Measurements from ENCODE around the gene GRM4.

The GRM4 gene

DNA sequence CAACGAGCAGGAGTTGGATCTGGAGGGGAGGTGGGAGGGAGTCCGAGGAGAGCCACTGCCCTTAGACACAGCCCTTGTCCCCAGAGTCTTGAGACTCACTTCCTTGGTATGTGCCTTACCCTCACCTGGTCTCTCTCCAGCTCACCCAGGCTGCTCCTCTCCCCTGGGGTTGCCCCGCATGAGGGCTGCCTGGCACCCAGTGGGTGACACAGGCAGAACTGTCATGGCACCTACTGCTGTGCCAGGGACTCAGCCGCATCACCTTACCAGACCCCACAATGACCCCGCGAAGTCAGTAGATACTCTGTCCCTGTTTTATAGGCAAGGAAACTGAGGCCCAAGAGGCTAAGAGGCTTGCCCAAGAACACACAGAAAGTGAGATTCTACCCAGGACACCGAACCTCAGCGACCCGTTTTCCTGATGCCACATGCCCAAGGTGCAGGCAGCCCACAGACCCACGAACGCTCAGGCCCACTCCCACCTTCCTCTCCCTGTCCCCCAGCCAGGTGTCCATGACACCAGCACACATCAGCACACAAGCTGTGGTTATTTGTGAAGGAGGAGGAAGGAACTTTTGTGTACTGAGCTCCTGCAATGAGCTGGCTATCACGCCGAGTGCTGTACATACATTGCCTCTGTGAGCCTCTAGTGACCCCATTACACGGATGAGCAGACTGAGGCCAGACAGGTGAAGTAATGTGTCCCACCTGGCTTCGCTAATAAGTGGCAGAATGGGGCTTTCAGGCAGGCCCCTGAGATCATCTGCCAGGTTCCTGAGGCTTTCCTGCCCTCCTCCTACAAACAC is 168.1 kb downstream of the GRM4 start:
- H3K27ac ChIP-seq (ENCODE audit: low read depth, low read length), result no peak overlapping the region
- H3K4me1 ChIP-seq (ENCODE audit: control insufficient read depth in 5 of 5, insufficient read depth in 5 of 5, low read length in 5 of 5), result peaks cover 0 to 4% (median 1%) of the 10 kb centered on the region in 5 donors
- no peaks in the 10 kb centered on the region for H3K9me3 ChIP-seq (ENCODE audit: control insufficient read depth in 5 of 5, low read length in 5 of 5)
- H3K4me3 ChIP-seq (ENCODE audit: low read depth in 1 of 5, low read length in 5 of 5), result no peak overlapping the region
- no peak overlapping the region for H3K9ac ChIP-seq (ENCODE audit: low read length in 5 of 5)
- H3K27me3 ChIP-seq (ENCODE audit: control insufficient read depth in 5 of 5, insufficient read depth in 4 of 5, low read length in 5 of 5), result peaks cover 15 to 28% (median 18%) of the 10 kb centered on the region in 5 donors
- no peaks in the 10 kb centered on the region for H3K36me3 ChIP-seq (ENCODE audit: control insufficient read depth in 5 of 5, insufficient read depth in 5 of 5, low read length in 5 of 5)

DNA sequence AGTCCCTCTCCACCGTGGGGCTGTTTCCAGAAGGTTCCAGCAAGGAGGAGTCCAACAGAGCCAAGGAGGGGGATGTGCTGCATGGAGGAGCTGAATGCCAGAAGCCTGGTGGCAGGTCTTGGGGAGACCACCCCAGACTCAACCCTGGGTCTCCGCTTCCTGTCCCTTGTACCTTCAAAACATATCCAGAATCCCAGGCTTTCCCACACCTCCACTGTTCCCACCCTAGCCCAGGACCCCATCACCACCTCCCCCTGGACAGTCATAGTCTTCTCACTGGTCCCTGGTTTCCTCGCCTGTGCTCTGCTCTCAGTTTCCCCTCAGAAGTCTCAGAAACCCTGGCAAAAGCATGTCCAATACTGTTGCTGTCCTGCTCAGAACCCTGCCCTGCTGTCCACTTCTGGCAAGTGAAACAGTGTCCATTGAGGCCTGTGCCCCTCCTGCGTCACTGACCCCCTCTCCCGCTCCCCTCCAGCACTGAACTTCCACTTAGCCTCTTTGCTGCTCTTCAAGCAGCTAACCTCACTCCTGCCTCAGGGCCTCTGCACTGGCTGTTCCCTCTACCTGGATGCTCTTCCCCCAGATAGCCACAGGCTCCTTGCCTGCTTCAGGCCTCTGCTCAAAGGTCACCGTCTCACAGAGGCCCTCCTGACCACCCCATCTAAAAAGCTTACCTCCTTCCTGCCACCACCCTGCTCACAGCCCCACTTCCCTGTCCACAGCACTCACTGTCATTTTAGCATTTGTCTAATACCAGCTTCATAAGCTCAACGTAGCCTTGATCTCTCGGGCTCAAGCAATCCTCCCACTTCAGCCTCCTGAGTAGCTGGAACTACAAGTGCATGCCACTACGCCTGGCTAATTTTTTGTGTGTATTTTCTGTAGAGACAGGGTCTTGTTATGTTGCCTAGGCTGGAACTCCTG is 169.2 kb downstream of the GRM4 start:
- H3K27ac ChIP-seq (ENCODE audit: low read depth, low read length), result no peak overlapping the region
- H3K4me1 ChIP-seq (ENCODE audit: control insufficient read depth in 5 of 5, insufficient read depth in 5 of 5, low read length in 5 of 5), result no peaks in the 10 kb centered on the region
- no peak overlapping the region for H3K4me3 ChIP-seq (ENCODE audit: low read depth in 1 of 5, low read length in 5 of 5)
- H3K36me3 ChIP-seq (ENCODE audit: control insufficient read depth in 5 of 5, insufficient read depth in 5 of 5, low read length in 5 of 5), result no peaks in the 10 kb centered on the region
- H3K9me3 ChIP-seq (ENCODE audit: control insufficient read depth in 5 of 5, low read length in 5 of 5), result peaks cover 0 to 5% (median 0%) of the 10 kb centered on the region in 5 donors
- no peak overlapping the region for H3K9ac ChIP-seq (ENCODE audit: low read length in 5 of 5)
- peaks cover 15 to 29% (median 18%) of the 10 kb centered on the region in 5 donors for H3K27me3 ChIP-seq (ENCODE audit: control insufficient read depth in 5 of 5, insufficient read depth in 4 of 5, low read length in 5 of 5)

DNA sequence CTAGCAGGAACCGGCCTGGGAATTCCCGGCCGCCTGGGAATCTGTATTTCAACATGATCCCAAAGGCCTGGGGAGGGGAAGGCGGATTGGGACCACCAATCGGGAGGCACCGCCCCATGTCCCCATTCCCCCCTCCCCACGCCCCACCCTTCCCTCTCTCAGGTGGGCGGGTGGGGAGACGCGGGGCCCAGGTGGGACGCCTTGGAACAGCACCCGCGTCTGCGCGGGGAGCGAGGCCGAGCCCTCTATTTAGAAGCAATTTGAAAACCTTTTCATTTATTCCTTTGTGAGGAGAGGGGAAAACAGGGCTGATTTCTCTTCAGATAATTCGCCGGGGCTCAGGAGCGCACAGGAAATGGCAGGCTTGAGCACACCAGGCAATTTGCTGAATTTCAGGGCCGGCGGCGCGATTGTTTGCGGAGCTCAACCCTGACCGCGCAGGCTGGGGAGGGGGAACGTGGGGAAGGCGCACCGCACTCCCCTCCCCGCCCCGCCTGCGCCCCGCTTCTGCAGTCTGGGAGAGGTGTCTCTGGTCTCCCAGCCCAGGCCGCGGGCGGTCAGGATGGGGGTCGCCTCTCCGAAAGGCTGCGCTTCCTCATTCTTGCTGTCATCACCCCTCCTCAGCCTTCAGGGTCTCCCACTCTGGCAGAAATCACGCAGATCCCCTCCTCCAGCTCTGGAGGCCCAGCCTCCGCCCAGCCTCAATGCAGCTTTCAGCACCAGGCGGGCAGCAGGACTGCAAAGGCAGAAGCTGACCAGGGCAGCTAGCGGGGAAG is 170.0 kb downstream of the GRM4 start:
- no peak overlapping the region for H3K4me3 ChIP-seq (ENCODE audit: low read depth in 1 of 5, low read length in 5 of 5)
- no peaks in the 10 kb centered on the region for H3K36me3 ChIP-seq (ENCODE audit: control insufficient read depth in 5 of 5, insufficient read depth in 5 of 5, low read length in 5 of 5)
- H3K27me3 ChIP-seq (ENCODE audit: control insufficient read depth in 5 of 5, insufficient read depth in 4 of 5, low read length in 5 of 5), result peaks cover 15 to 32% (median 21%) of the 10 kb centered on the region in 5 donors
- H3K9ac ChIP-seq (ENCODE audit: low read length in 5 of 5), result no peak overlapping the region
- H3K4me1 ChIP-seq (ENCODE audit: control insufficient read depth in 5 of 5, insufficient read depth in 5 of 5, low read length in 5 of 5), result no peaks in the 10 kb centered on the region
- H3K9me3 ChIP-seq (ENCODE audit: control insufficient read depth in 5 of 5, low read length in 5 of 5), result peaks cover 0 to 6% (median 0%) of the 10 kb centered on the region in 5 donors
- H3K27ac ChIP-seq (ENCODE audit: low read depth, low read length), result no peak overlapping the region

DNA sequence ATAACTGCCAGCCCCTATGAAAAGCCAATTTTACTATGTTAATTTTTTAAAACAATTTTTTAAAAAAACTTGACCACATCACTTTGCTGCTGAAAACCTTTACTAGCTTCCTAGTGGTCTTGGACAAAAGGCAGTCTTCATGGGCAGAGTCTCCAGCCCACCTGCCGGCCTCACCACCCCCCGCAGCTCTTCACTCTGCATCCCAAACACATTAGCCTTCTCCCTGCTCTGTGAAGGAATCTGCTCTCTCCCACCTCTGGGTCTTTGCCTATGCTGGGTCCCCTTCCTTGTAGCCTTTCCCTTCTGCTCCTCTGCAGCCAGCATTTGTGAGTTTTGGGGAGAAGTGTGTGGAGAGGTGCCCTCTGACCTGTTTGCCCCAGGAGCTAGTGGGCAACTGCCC is 171.4 kb downstream of the GRM4 start:
- H3K4me1 ChIP-seq (ENCODE audit: control insufficient read depth in 5 of 5, insufficient read depth in 5 of 5, low read length in 5 of 5), result no peaks in the 10 kb centered on the region
- H3K27me3 ChIP-seq (ENCODE audit: control insufficient read depth in 5 of 5, insufficient read depth in 4 of 5, low read length in 5 of 5), result peaks cover 15 to 32% (median 21%) of the 10 kb centered on the region in 5 donors
- peaks cover 0 to 6% (median 0%) of the 10 kb centered on the region in 5 donors for H3K9me3 ChIP-seq (ENCODE audit: control insufficient read depth in 5 of 5, low read length in 5 of 5)
- H3K27ac ChIP-seq (ENCODE audit: low read depth, low read length), result no peak overlapping the region
- H3K4me3 ChIP-seq (ENCODE audit: low read depth in 1 of 5, low read length in 5 of 5), result no peak overlapping the region
- no peak overlapping the region for H3K9ac ChIP-seq (ENCODE audit: low read length in 5 of 5)
- no peaks in the 10 kb centered on the region for H3K36me3 ChIP-seq (ENCODE audit: control insufficient read depth in 5 of 5, insufficient read depth in 5 of 5, low read length in 5 of 5)

DNA sequence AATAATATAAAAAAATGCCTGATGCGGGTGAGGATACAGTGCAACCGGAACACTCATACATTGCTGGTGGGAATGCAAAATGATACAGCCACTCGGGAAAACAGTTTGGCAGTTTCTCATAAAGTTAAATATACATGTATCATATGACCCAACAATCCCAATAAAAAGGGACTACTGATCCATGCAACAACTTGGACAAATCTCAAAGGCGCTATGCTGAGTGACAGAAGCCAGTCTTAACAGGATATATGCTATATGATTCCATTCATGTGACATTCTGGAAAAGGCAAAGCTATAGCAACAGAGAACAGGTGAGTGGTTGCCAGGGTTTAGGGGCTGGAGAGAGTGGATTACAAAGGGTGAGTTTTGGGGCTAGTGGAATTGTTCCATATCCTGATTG is 171.9 kb downstream of the GRM4 start:
- H3K27ac ChIP-seq (ENCODE audit: low read depth, low read length), result no peak overlapping the region
- H3K9me3 ChIP-seq (ENCODE audit: control insufficient read depth in 5 of 5, low read length in 5 of 5), result peaks cover 0 to 6% (median 0%) of the 10 kb centered on the region in 5 donors
- no peaks in the 10 kb centered on the region for H3K36me3 ChIP-seq (ENCODE audit: control insufficient read depth in 5 of 5, insufficient read depth in 5 of 5, low read length in 5 of 5)
- peaks cover 15 to 32% (median 21%) of the 10 kb centered on the region in 5 donors for H3K27me3 ChIP-seq (ENCODE audit: control insufficient read depth in 5 of 5, insufficient read depth in 4 of 5, low read length in 5 of 5)
- H3K9ac ChIP-seq (ENCODE audit: low read length in 5 of 5), result no peak overlapping the region
- no peaks in the 10 kb centered on the region for H3K4me1 ChIP-seq (ENCODE audit: control insufficient read depth in 5 of 5, insufficient read depth in 5 of 5, low read length in 5 of 5)
- H3K4me3 ChIP-seq (ENCODE audit: low read depth in 1 of 5, low read length in 5 of 5), result no peak overlapping the region

DNA sequence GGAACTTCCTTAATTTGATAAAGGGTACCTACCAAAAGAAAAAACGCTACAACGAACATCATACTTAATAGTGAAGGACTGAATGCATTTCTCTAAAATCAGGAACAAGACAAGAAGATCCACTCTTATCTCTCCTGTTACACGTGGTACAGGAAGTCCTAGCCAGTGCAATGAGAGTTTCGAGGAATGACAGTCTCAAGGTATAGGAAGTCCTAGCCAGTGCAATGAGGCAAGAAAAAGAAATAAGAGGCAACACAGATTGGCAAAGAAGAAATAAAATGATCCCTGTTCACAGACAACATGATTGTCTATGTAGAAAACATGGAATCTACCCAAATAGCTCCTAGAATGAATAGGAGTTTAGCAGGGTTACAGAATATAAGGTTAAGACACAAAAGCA is 174.3 kb downstream of the GRM4 start:
- Histone ChIP-seq H3K4me3 (ENCODE audit: low read depth in 1 of 5, low read length in 5 of 5) (no peak overlapping the region), H3K4me1 (ENCODE audit: control insufficient read depth in 5 of 5, insufficient read depth in 5 of 5, low read length in 5 of 5) (no peaks in the 10 kb centered on the region), H3K27me3 (ENCODE audit: control insufficient read depth in 5 of 5, insufficient read depth in 4 of 5, low read length in 5 of 5) (peaks cover 13 to 23% (median 21%) of the 10 kb centered on the region in 5 donors), H3K27ac (ENCODE audit: low read depth, low read length) (no peak overlapping the region), H3K9me3 (ENCODE audit: control insufficient read depth in 5 of 5, low read length in 5 of 5) (peaks cover 0 to 6% (median 0%) of the 10 kb centered on the region in 5 donors), H3K9ac (ENCODE audit: low read length in 5 of 5) (no peak overlapping the region), H3K36me3 (ENCODE audit: control insufficient read depth in 5 of 5, insufficient read depth in 5 of 5, low read length in 5 of 5) (no peaks in the 10 kb centered on the region)
